OCI-LY3 (cell line): ENCODE results near the gene CLEC18A.

Source experiments
- CTCF ChIP-seq: fragments of 200-600, 300-600 bp; sonication (generic); IDR thresholded peaks from 2 replicates; pipeline ENCODE4 v1.5.1; 2014; ENCODE audit warnings: antibody characterized with exemption, low read length, low read depth
- EZH2phosphoT487 ChIP-seq: fragments of 200-600 bp; shearing (Covaris generic); IDR thresholded peaks from 2 replicates; pipeline ENCODE4 v1.6.1; 2018; ENCODE audit warnings: antibody characterized with exemption, mixed run types, low read depth

GRCh38 chr16:69925311-69925710 is 25.8 kb upstream of the CLEC18A start:
- no peak for TF ChIP-seq CTCF
- TF ChIP-seq EZH2phosphoT487, result no peak
